ENCODE data around the gene MAPK8IP3.

Gene MAPK8IP3

GRCh38 chr16:1808691-1809090 is 102.7 kb downstream of the MAPK8IP3 start:
- H3K27me3 ChIP-seq, result no peaks in the 10 kb centered on the region
- H3K4me1 ChIP-seq, result no peaks in the 10 kb centered on the region
- H3K9me3 ChIP-seq, result no peaks in the 10 kb centered on the region
- TF ChIP-seq, protein P1, sequence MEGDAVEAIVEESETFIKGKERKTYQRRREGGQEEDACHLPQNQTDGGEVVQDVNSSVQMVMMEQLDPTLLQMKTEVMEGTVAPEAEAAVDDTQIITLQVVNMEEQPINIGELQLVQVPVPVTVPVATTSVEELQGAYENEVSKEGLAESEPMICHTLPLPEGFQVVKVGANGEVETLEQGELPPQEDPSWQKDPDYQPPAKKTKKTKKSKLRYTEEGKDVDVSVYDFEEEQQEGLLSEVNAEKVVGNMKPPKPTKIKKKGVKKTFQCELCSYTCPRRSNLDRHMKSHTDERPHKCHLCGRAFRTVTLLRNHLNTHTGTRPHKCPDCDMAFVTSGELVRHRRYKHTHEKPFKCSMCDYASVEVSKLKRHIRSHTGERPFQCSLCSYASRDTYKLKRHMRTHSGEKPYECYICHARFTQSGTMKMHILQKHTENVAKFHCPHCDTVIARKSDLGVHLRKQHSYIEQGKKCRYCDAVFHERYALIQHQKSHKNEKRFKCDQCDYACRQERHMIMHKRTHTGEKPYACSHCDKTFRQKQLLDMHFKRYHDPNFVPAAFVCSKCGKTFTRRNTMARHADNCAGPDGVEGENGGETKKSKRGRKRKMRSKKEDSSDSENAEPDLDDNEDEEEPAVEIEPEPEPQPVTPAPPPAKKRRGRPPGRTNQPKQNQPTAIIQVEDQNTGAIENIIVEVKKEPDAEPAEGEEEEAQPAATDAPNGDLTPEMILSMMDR (IDR thresholded peaks at IDR 0.05; ENCODE audit: low read depth, low read length), result no peak
- H3K4me3 ChIP-seq (ENCODE audit: low read depth, low read length), result no peak overlapping the region
- no peak for DNase-seq
- H3K36me3 ChIP-seq, result peaks cover 11% of the 10 kb centered on the region; the same call in 1 of the 2 replicates

DNA sequence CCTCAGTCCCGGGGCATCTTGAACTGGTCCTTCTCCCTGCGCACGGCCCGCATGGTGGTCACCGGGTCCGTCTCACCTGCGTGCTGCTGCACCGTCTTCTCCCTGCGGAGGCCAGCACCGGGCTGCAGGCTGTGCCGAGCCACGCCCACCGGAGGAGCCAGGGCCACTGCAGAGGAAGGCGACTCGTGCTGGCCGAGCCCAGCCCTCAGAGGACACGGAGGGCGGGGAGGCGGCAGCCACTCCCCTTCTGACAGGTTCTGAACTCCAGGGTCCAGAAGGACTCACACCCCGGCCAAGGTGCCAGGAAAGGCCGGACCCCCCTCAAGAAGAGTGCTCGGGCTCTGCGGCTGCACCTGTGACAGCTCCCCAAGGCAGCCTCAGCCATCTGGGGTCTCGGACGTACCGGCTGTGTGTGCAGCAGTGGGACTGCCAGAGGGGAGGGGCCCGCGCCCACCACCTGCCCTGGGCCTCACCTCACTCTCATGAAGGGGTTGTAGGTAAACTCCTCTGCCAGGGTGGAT is 103.3 kb downstream of the MAPK8IP3 start:
- no peaks in the 10 kb centered on the region for H3K27me3 ChIP-seq
- no peak overlapping the region for H3K4me3 ChIP-seq (ENCODE audit: low read depth, low read length)
- DNase-seq, result no peak
- H3K9me3 ChIP-seq, result no peaks in the 10 kb centered on the region
- H3K4me1 ChIP-seq, result no peaks in the 10 kb centered on the region
- H3K36me3 ChIP-seq, result peaks cover 11% of the 10 kb centered on the region; the same call in 1 of the 2 replicates
- TF ChIP-seq, protein P1 (IDR thresholded peaks at IDR 0.05; ENCODE audit: low read depth, low read length), result no peak

GRCh38 chr16:1810106-1810505 is 104.1 kb downstream of the MAPK8IP3 start:
- TF ChIP-seq, protein P1 (IDR thresholded peaks at IDR 0.05; ENCODE audit: low read depth, low read length), result no peak
- Histone ChIP-seq H3K4me1 (no peaks in the 10 kb centered on the region), H3K4me3 (ENCODE audit: low read depth, low read length) (no peak overlapping the region), H3K9me3 (no peaks in the 10 kb centered on the region), H3K27me3 (no peaks in the 10 kb centered on the region), H3K36me3 (peaks cover 11% of the 10 kb centered on the region; the same call in 1 of the 2 replicates)
- DNase-seq, result no peak

GRCh38 chr16:1810536-1810935 is 104.5 kb downstream of the MAPK8IP3 start:
- Histone ChIP-seq H3K4me3 (ENCODE audit: low read depth, low read length) (no peak overlapping the region), H3K36me3 (peaks cover 15% of the 10 kb centered on the region; the same call in 1 of the 2 replicates), H3K4me1 (no peaks in the 10 kb centered on the region), H3K27me3 (no peaks in the 10 kb centered on the region), H3K9me3 (no peaks in the 10 kb centered on the region)
- DNase-seq, result no peak
- TF ChIP-seq, protein P1 (IDR thresholded peaks at IDR 0.05; ENCODE audit: low read depth, low read length), result no peak

DNA sequence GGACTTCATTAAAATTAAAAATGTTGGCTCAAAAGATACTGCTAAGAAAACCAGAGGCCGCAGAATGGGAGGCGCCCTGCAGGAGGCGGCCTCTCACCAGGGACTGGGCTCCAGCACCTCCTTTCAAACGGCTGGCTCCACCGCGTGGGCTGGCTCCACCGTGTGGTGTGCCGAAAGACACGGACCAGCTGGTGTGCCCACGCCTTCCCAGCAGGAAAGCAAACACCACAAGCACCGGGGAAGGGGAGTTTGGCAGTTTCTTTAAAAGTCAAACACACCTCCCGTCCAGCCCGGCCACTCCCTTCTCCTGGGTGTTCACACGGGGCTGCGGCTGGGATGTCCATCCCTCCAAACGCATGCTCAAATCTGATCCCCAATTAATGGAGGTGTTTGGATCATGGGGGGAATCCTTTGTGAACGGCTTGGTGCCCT is 106.8 kb downstream of the MAPK8IP3 start:
- Histone ChIP-seq H3K4me1 (no peaks in the 10 kb centered on the region), H3K36me3 (peaks cover 18% of the 10 kb centered on the region), H3K4me3 (ENCODE audit: low read depth, low read length) (no peak overlapping the region), H3K9me3 (no peaks in the 10 kb centered on the region), H3K27me3 (no peaks in the 10 kb centered on the region)
- DNase-seq, result peak; percentile 79
- TF ChIP-seq, protein P1 (IDR thresholded peaks at IDR 0.05; ENCODE audit: low read depth, low read length), result peak; percentile 74

- no peak overlapping the region for H3K4me3 ChIP-seq (ENCODE audit: low read depth, low read length)
- H3K4me1 ChIP-seq, result no peaks in the 10 kb centered on the region
- no peaks in the 10 kb centered on the region for H3K27me3 ChIP-seq
- DNase-seq, result no peak
- peaks cover 14% of the 10 kb centered on the region for H3K36me3 ChIP-seq
- TF ChIP-seq, protein P1 (IDR thresholded peaks at IDR 0.05; ENCODE audit: low read depth, low read length), result no peak
- H3K9me3 ChIP-seq, result no peaks in the 10 kb centered on the region
These were observed 109.5 kb downstream of the MAPK8IP3 start for GRCh38 chr16:1815461-1815860.
